Neural progenitor cell (in vitro differentiated cells): Measurements from ENCODE around the gene MROH2A. TPM values are rescaled to one million over a fixed set of nuclear protein-coding genes. Genes with fewer than 3 reads are reported as not detected.

Experiments used
- DNase-seq: peaks from one replicate; pipeline ENCODE4 v3.0.0-alpha.2; 2016; ENCODE audit warnings: low spot score
- H2AFZ ChIP-seq: fragments of 200-600 bp; sonication (generic); replicated peaks from 2 replicates; pipeline ENCODE4 v1.6.1; 2016; ENCODE audit warnings: antibody characterized with exemption
- H3F3A ChIP-seq: fragments of 200-600 bp; sonication (generic); 2 replicates; pipeline ENCODE4 v1.6.1; 2016; ENCODE audit warnings: antibody characterized with exemption, low read depth
- H3K27ac ChIP-seq: fragments of 200-600 bp; sonication (generic); 2 replicates; pipeline ENCODE4 v1.5.1; 2016; ENCODE audit warnings: mild to moderate bottlenecking
- H3K27me3 ChIP-seq: fragments of 200-600 bp; sonication (generic); 2 replicates; pipeline ENCODE4 v1.6.1; 2016; ENCODE audit warnings: mild to moderate bottlenecking, moderate library complexity
- H3K36me3 ChIP-seq: fragments of 200-600 bp; sonication (generic); 2 replicates; pipeline ENCODE4 v1.5.1; 2016
- H3K4me1 ChIP-seq: fragments of 200-600 bp; sonication (generic); 2 replicates; pipeline ENCODE4 v1.6.1; 2016; ENCODE audit warnings: mixed run types
- H3K4me2 ChIP-seq: fragments of 200-600 bp; sonication (generic); 2 replicates; pipeline ENCODE4 v1.6.1; 2016
- H3K4me3 ChIP-seq: fragments of 200-600 bp; sonication (generic); 2 replicates; pipeline ENCODE4 v1.5.1; 2016
- H3K79me2 ChIP-seq: fragments of 200-600 bp; sonication (generic); 2 replicates; pipeline ENCODE4 v1.6.1; 2016; ENCODE audit warnings: low read depth
- H3K9ac ChIP-seq: fragments of 200-600 bp; sonication (generic); 2 replicates; pipeline ENCODE4 v1.6.1; 2016
- H3K9me3 ChIP-seq: fragments of 200-600 bp; sonication (generic); 2 replicates; pipeline ENCODE4 v1.5.1; 2016; ENCODE audit warnings: low read depth
- H4K20me1 ChIP-seq: fragments of 200-600 bp; sonication (generic); 2 replicates; pipeline ENCODE4 v1.6.1; 2016; ENCODE audit warnings: low read depth
- H3K27ac Mint-ChIP-seq: 3 replicates; pipeline ENCODE4 v1.8.0; 2021; ENCODE audit warnings: mixed read lengths
- H3K27me3 Mint-ChIP-seq: 2 replicates; pipeline ENCODE4 v1.8.0; 2022; ENCODE audit warnings: low read depth, mild to moderate bottlenecking, inconsistent platforms, moderate library complexity, mixed read lengths; ENCODE audit not compliant: insufficient read depth
- H3K36me3 Mint-ChIP-seq: 3 replicates; pipeline ENCODE4 v1.8.0; 2021; ENCODE audit warnings: mixed read lengths
- H3K4me1 Mint-ChIP-seq: 3 replicates; pipeline ENCODE4 v1.8.0; 2021; ENCODE audit warnings: mixed read lengths
- H3K4me3 Mint-ChIP-seq: 3 replicates; pipeline ENCODE4 v1.8.0; 2021; ENCODE audit warnings: mild to moderate bottlenecking, moderate library complexity, mixed read lengths
- H3K9me3 Mint-ChIP-seq: 3 replicates; pipeline ENCODE4 v1.8.0; 2020; ENCODE audit warnings: mixed read lengths
- EZH2 ChIP-seq: fragments of 200-600 bp; sonication (generic); IDR thresholded peaks from 2 replicates; pipeline ENCODE4 v1.6.1; 2017; ENCODE audit warnings: antibody characterized with exemption, mild to moderate bottlenecking, moderate library complexity
- EZH2phosphoT487 ChIP-seq: fragments of 200-600 bp; sonication (generic); IDR thresholded peaks from 2 replicates; pipeline ENCODE4 v1.6.1; 2017; ENCODE audit warnings: antibody characterized with exemption
- total RNA-seq: library from RNA; depleted of rRNA; stranded (reverse); fragments of >200 nt; gene quantifications from 2 replicates; pipeline ENCODE4 v1.2.3, GENCODE V29; 2015; ENCODE audit warnings: low replicate concordance
- TF ChIP-seq, protein P1 (sequence below): fragments of 200-600 bp; sonication (generic); IDR thresholded peaks from 2 replicates; pipeline ENCODE4 v1.5.1; 2017; ENCODE audit warnings: antibody characterized with exemption, mild to moderate bottlenecking

Gene MROH2A
- total RNA-seq, 1 donor from 2014 or later = not detected

DNA sequence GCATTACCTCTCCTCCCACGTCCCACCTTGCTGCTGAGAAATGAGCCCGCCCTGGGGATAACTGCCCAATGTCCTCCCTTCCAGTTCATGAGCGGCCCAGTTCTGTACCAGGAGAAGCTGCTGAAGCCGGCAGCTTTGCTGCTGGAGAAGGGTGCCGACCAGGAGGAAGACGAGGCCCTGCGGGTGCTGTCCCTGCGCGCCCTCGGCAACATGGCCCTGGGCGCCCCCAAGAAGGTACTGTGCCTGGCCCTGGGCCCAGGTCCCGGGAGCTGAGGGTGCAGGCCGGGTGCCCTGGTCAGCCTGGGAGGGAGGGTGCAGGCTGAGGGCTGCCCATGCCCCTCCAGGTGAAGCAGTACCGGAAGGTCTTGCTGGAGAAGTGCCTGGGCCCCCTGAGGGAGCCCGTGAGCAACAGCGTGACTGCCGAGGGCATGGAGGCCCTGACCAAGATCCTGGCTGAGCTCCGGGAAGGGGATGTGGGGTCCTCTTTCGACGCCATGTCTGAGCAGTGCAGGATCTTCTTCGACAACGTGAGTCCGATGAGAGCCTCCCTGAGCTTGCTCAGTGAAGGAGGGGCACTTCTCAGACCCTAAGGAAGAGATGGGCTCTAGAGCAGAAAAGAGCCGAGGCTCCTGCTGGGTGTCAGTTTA lies 50.5 kb downstream of the MROH2A start:
- Histone ChIP-seq H3K79me2 (no peaks in the 10 kb centered on the region), H3K4me3 (no peak overlapping the region), H3K36me3 (no peaks in the 10 kb centered on the region), H3K27ac (no peak overlapping the region), H3K9ac (no peak overlapping the region), H3F3A (peaks cover 13% of the 10 kb centered on the region), H4K20me1 (peaks cover 7% of the 10 kb centered on the region), H3K9me3 (no peaks in the 10 kb centered on the region), H2AFZ (no peak overlapping the region), H3K27me3 (no peaks in the 10 kb centered on the region), H3K4me2 (no peak overlapping the region), H3K4me1 (peaks cover 10% of the 10 kb centered on the region)
- TF ChIP-seq EZH2 (no peak), EZH2phosphoT487 (no peak)
- TF ChIP-seq, protein P1, sequence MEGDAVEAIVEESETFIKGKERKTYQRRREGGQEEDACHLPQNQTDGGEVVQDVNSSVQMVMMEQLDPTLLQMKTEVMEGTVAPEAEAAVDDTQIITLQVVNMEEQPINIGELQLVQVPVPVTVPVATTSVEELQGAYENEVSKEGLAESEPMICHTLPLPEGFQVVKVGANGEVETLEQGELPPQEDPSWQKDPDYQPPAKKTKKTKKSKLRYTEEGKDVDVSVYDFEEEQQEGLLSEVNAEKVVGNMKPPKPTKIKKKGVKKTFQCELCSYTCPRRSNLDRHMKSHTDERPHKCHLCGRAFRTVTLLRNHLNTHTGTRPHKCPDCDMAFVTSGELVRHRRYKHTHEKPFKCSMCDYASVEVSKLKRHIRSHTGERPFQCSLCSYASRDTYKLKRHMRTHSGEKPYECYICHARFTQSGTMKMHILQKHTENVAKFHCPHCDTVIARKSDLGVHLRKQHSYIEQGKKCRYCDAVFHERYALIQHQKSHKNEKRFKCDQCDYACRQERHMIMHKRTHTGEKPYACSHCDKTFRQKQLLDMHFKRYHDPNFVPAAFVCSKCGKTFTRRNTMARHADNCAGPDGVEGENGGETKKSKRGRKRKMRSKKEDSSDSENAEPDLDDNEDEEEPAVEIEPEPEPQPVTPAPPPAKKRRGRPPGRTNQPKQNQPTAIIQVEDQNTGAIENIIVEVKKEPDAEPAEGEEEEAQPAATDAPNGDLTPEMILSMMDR = no peak
- peaks cover 4% of the 10 kb centered on the region for H3K27me3 Mint-ChIP-seq
- peaks cover 1% of the 10 kb centered on the region for H3K36me3 Mint-ChIP-seq
- peaks cover 3% of the 10 kb centered on the region for H3K9me3 Mint-ChIP-seq
- DNase-seq = no peak
- H3K4me3 Mint-ChIP-seq = no peak overlapping the region
- H3K4me1 Mint-ChIP-seq = peaks cover 15% of the 10 kb centered on the region
- H3K27ac Mint-ChIP-seq = no peak overlapping the region

DNA sequence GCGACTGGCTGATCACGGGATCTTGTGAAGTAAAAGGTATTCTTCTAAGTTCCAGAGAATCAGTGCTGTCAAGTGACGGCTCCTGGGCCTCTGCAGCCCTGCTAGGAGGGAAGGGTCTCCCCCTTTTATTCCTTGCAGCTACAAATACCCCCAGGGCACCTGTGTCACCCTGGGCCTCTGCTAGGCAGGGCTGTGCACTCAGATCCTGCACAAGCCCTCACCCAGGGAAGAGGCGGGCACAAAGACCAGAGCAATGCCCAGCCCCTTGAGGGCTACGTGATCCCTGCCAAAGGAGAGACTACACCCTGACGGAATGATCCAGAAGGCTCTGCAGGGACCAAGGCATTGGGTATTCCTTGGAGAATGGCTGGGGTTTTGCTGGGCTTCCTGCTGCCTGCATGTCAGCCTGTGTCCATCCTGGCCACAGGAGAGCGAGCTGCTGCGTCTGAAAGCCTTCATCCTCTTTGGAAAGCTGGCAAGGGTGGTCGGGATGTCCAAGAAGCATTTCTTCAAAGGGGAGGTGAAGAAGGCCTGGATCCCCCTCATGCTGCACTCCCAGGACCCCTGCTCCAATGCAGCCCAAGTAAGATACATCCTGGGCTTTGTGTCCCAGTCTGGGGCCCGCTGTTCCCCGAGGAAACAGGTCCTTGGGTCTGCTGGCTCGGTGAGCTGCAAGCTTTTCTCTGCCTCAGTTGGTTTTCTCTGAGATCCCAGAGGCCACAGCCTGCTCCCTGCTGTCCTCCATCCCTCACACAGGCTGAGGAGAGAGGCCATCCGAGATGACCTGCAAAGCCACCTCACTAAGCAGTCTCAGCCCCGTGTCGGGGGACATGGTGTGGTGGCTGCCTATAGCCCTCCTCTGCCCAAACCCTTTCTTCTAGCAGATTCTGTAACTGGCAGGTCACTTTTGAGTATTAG lies 51.3 kb downstream of the MROH2A start:
- H3K4me2 ChIP-seq = no peak overlapping the region
- H3K36me3 Mint-ChIP-seq = peaks cover 6% of the 10 kb centered on the region
- peaks cover 9% of the 10 kb centered on the region for H4K20me1 ChIP-seq
- no peak overlapping the region for H2AFZ ChIP-seq
- peaks cover 15% of the 10 kb centered on the region for H3K4me1 Mint-ChIP-seq
- no peaks in the 10 kb centered on the region for H3K36me3 ChIP-seq
- H3K9me3 ChIP-seq = no peaks in the 10 kb centered on the region
- no peak overlapping the region for H3K9ac ChIP-seq
- H3F3A ChIP-seq = peaks cover 16% of the 10 kb centered on the region
- no peak overlapping the region for H3K4me3 Mint-ChIP-seq
- H3K9me3 Mint-ChIP-seq = peaks cover 3% of the 10 kb centered on the region
- no peaks in the 10 kb centered on the region for H3K27me3 ChIP-seq
- H3K27me3 Mint-ChIP-seq = peaks cover 3% of the 10 kb centered on the region
- no peak for DNase-seq
- H3K4me3 ChIP-seq = no peak overlapping the region
- H3K4me1 ChIP-seq = peaks cover 10% of the 10 kb centered on the region
- H3K79me2 ChIP-seq = peaks cover under 1% of the 10 kb centered on the region
- TF ChIP-seq EZH2 (no peak), EZH2phosphoT487 (no peak)
- TF ChIP-seq, protein P1 = no peak
- no peak overlapping the region for H3K27ac Mint-ChIP-seq
- H3K27ac ChIP-seq = no peak overlapping the region

DNA sequence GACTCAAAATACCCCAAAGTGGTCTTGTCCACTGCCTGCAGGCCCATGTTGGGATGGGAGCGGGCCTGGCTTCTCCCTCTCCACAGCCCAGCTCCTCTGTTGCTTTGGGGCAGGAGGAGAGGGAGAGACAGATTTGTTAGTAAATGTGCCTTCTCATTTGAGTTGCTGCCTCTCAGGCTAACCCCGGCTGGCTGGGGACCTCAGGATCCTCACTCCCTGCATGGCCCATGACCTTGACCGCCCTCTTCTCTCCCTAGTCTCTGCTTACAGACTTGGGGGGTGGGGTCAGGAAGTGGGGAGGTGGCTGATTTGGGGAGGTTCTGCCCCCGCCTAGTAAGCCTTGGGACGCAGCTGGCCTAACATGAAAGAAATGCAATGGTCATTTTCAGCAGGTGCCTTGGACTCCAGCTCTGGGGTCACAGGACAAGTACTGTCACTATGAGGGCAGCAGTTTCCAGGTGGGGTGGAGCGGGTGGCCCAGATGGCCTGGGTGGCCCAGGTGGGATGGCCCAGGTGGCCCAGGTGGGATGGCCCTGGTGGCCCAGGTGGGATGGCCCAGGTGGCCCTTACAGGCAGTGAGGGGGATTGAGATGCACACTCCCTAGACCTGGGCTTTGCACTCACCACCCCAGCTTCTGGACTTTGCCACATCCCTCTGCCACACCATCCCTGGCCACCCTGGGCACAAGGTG lies 52.1 kb downstream of the MROH2A start:
- peaks cover 2% of the 10 kb centered on the region for H3K9me3 Mint-ChIP-seq
- no peak overlapping the region for H2AFZ ChIP-seq
- no peak overlapping the region for H3K4me3 Mint-ChIP-seq
- no peak for TF ChIP-seq EZH2
- no peak for TF ChIP-seq EZH2phosphoT487
- TF ChIP-seq, protein P1 = no peak
- peaks cover 15% of the 10 kb centered on the region for H3K4me1 Mint-ChIP-seq
- peaks cover 10% of the 10 kb centered on the region for H3K4me1 ChIP-seq
- no peak for DNase-seq
- no peak overlapping the region for H3K27ac ChIP-seq
- H3F3A ChIP-seq = peaks cover 19% of the 10 kb centered on the region
- no peak overlapping the region for H3K27ac Mint-ChIP-seq
- no peak overlapping the region for H3K9ac ChIP-seq
- no peaks in the 10 kb centered on the region for H3K27me3 ChIP-seq
- H3K4me2 ChIP-seq = no peak overlapping the region
- H3K36me3 Mint-ChIP-seq = peaks cover 13% of the 10 kb centered on the region
- no peaks in the 10 kb centered on the region for H3K36me3 ChIP-seq
- peaks cover 9% of the 10 kb centered on the region for H3K79me2 ChIP-seq
- no peak overlapping the region for H3K4me3 ChIP-seq
- H3K9me3 ChIP-seq = no peaks in the 10 kb centered on the region
- peaks cover 2% of the 10 kb centered on the region for H3K27me3 Mint-ChIP-seq
- peaks cover 14% of the 10 kb centered on the region for H4K20me1 ChIP-seq
